ENCODE data around the gene TMEM176B. TPM values are rescaled to one million over a fixed set of nuclear protein-coding genes. Genes with fewer than 3 reads are reported as not detected.

Gene TMEM176B
- total RNA-seq, 1 experiment from 2014 or later = 0.31 TPM

GRCh38 chr7:150823043-150823442, 22.9 kb upstream of the TMEM176B start:
- CTCF ChIA-PET = no interaction called here
- in situ Hi-C loops (cut with HindIII; ENCODE audit: low pct_unique_long_range_greater_than_20kb, low sequenced_read_pairs) = no loop called here
- POLR2A ChIA-PET = no interaction called here

GRCh38 chr7:150820578-150821198, 20.5 kb upstream of the TMEM176B start:
- ATAC-seq (no peak), DNase-seq (ENCODE audit: low read depth, low spot score) (no peak)
- peaks cover 3% of the 10 kb centered on the region; the same call in 1 of the 2 replicates for H3K9me3 ChIP-seq (ENCODE audit: control insufficient read depth, insufficient read depth, low read depth, low read length)
- BruUV-seq (replicated peaks) = no TSS peak
- intact Hi-C loops (cut with micrococcal nuclease; ENCODE audit: unreplicated experiment) (no loop called here), in situ Hi-C loops (cut with HindIII; ENCODE audit: low pct_unique_long_range_greater_than_20kb, low sequenced_read_pairs) (no loop called here)
- no peak overlapping the region for H3K4me3 ChIP-seq (ENCODE audit: low read depth in 2 of 2, low read length in 2 of 2)
- H3K36me3 ChIP-seq (ENCODE audit: control insufficient read depth, insufficient read depth, low read length) = no peaks in the 10 kb centered on the region
- ChIA-PET POLR2A (no interaction called here), CTCF (no interaction called here)
- TF ChIP-seq POLR2AphosphoS5 (IDR thresholded peaks at IDR 0.05; ENCODE audit: low read depth, low read length) (no peak), TCF7L2 (IDR thresholded peaks at IDR 0.05; ENCODE audit: low read depth, low read length) (no peak), SIN3A (IDR thresholded peaks at IDR 0.05; ENCODE audit: borderline replicate concordance, insufficient read depth, low read depth, low read length) (no peak), REST (IDR thresholded peaks at IDR 0.05; ENCODE audit: insufficient read depth in 1 of 2, low read depth in 2 of 2, low read length in 1 of 2) (no peak), CTCF (IDR thresholded peaks at IDR 0.05) (no peak)
- H3K27ac ChIP-seq (ENCODE audit: low read length) = no peak overlapping the region
- no peaks in the 10 kb centered on the region for H3K27me3 ChIP-seq (ENCODE audit: control insufficient read depth, insufficient read depth, low read length)
- H3K4me1 ChIP-seq (ENCODE audit: control insufficient read depth, insufficient read depth, low read length) = no peaks in the 10 kb centered on the region

More at GRCh38 chr7:150823043-150823442, 22.9 kb upstream of the TMEM176B start:
- ATAC-seq (no peak), DNase-seq (ENCODE audit: low read depth, low spot score) (no peak)
- 0 out of 2 replicates have a peak, but pooled peaks cover 3% of the 10 kb centered on the region for H3K27me3 ChIP-seq (ENCODE audit: control insufficient read depth, insufficient read depth, low read length)
- intact Hi-C loops (cut with micrococcal nuclease; ENCODE audit: unreplicated experiment) = no loop called here
- no peaks in the 10 kb centered on the region for H3K9me3 ChIP-seq (ENCODE audit: control insufficient read depth, insufficient read depth, low read depth, low read length)
- no peak overlapping the region for H3K27ac ChIP-seq (ENCODE audit: low read length)
- H3K4me3 ChIP-seq (ENCODE audit: low read depth in 2 of 2, low read length in 2 of 2) = no peak overlapping the region
- no TSS peak for BruUV-seq (replicated peaks)
- H3K4me1 ChIP-seq (ENCODE audit: control insufficient read depth, insufficient read depth, low read length) = no peaks in the 10 kb centered on the region
- no peaks in the 10 kb centered on the region for H3K36me3 ChIP-seq (ENCODE audit: control insufficient read depth, insufficient read depth, low read length)
- TF ChIP-seq POLR2AphosphoS5 (IDR thresholded peaks at IDR 0.05; ENCODE audit: low read depth, low read length) (no peak), REST (IDR thresholded peaks at IDR 0.05; ENCODE audit: insufficient read depth in 1 of 2, low read depth in 2 of 2, low read length in 1 of 2) (no peak), TCF7L2 (IDR thresholded peaks at IDR 0.05; ENCODE audit: low read depth, low read length) (no peak), SIN3A (IDR thresholded peaks at IDR 0.05; ENCODE audit: borderline replicate concordance, insufficient read depth, low read depth, low read length) (no peak), CTCF (IDR thresholded peaks at IDR 0.05) (no peak)
